PC-9 (cell line): ENCODE results near the gene SHC1.

Experiments
- CTCF ChIP-seq: fragments of 200-600 bp; sonication (generic); conservative IDR thresholded peaks from 2 replicates; pipeline ENCODE4 v1.6.1; 2017; ENCODE audit warnings: mixed run types, antibody characterized with exemption, mild to moderate bottlenecking, moderate library complexity
- EZH2 ChIP-seq: fragments of 200-600 bp; sonication (generic); IDR thresholded peaks from 2 replicates; pipeline ENCODE4 v1.8.0; 2017; ENCODE audit warnings: antibody characterized with exemption, low read depth

GRCh38 chr1:155017041-155017945 lies 46.7 kb upstream of the SHC1 start:
- TF ChIP-seq CTCF (peak; percentile 93), EZH2 (no peak)
